Heart left ventricle (tissue), 13 donors: Measurements from ENCODE around the gene LUZP2.

ENCODE experiments used
- POLR2A ChIP-seq, 2 donors: fragments of 450-650 bp; IDR thresholded peaks; one replicate each; pipeline ENCODE4 v1.6.1; 2017; ENCODE audit warnings: antibody characterized with exemption in 2 of 2, mild to moderate bottlenecking in 2 of 2, moderate library complexity in 2 of 2
- TF ChIP-seq, protein P1 (sequence below), 12 donors: fragments of 200-600 bp; sonication (generic) in 4 of 12; IDR thresholded peaks; one replicate each; pipeline versions ENCODE4 v1.5.0 to v1.8.0; 2018 to 2022; ENCODE audit warnings: antibody characterized with exemption in 12 of 12, mild to moderate bottlenecking in 5 of 12
- donor health status: ischemic (EF 13 %, LVEDD 7.1; RV severe dilation, severe dysfunction).
- donor health status: DM: no; HTN: yes; CAD: no.
- donor health status: DM: no; HTN: no; CAD: no.
- donor health status: ischemic (EF 25% LVEDD 6.9; RV normal size, moderate dysfunction).
- donor health status: ischemic (EF 25% LVEDD 5.7; RV mildly dilated, moderate dysfunction).
- donor health status: ischemic (EF 35%, LVEDD 5.7; RV mildly dilated, moderate dysfunction).
- donor health status: nonischemic (EF 11% LVEDD 7.7; RV severe dilation, severe dysfunction).
- donor health status: DM: yes; HTN: yes; CAD: no.
- donor health status: PGD.
- donor health status: ischemic (EF 29% LVEDD 5.4; RV normal size, mild dysfunction).
- donor health status: nonischemic (EF 23%, LVEDD 6.1; RV moderate dilation, normal function).

DNA sequence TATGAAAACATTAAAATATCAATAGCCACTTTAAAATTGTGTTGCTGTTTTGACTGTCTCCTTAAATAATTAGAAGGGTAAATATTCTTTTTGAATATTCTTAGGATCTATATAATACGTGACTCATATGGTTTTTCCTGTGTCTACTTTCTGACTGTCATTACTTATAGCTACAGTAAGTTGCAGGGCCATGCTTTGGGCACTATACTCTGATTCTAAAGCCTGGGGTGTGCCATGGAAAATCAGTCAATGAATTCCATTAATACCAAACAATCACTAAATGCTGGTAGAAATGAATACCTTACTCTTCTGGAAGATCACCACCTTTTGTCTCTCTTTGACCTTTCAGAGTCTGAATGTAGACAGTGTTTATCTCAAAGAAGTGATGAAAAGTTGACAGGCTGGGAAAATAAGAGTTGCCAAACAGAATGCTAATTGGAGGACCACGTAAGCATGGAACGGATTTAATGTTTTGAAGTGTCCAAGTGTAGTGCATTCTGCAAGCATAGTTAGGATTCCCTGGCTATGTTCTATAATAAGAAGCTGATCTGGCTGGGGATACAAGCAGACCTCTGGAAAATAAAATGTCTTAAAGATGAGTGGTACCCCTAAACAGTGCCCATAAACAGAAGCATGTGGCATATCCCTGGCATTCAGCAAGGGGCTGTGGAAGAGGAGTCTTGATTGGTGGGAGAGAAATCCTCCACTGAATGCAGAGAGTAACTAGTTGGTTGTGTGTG is 16.8 kb downstream of the LUZP2 start:
- TF ChIP-seq, protein P1, sequence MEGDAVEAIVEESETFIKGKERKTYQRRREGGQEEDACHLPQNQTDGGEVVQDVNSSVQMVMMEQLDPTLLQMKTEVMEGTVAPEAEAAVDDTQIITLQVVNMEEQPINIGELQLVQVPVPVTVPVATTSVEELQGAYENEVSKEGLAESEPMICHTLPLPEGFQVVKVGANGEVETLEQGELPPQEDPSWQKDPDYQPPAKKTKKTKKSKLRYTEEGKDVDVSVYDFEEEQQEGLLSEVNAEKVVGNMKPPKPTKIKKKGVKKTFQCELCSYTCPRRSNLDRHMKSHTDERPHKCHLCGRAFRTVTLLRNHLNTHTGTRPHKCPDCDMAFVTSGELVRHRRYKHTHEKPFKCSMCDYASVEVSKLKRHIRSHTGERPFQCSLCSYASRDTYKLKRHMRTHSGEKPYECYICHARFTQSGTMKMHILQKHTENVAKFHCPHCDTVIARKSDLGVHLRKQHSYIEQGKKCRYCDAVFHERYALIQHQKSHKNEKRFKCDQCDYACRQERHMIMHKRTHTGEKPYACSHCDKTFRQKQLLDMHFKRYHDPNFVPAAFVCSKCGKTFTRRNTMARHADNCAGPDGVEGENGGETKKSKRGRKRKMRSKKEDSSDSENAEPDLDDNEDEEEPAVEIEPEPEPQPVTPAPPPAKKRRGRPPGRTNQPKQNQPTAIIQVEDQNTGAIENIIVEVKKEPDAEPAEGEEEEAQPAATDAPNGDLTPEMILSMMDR (IDR thresholded peaks at IDR 0.05) = no peak
- no peak for TF ChIP-seq POLR2A (IDR thresholded peaks at IDR 0.05)
